HL-60 (cell line): ENCODE results near the gene ATP10A.

Source experiments
- POLR2AphosphoS5 ChIP-seq: IDR thresholded peaks from 2 replicates; pipeline ENCODE4 v1.6.1; 2012; ENCODE audit warnings: low read depth
- REST ChIP-seq: IDR thresholded peaks from 2 replicates; pipeline ENCODE4 v1.6.1; 2012; ENCODE audit warnings: low read depth; ENCODE audit not compliant: insufficient replicate concordance
- TF ChIP-seq, protein P1 (sequence below): IDR thresholded peaks from one replicate; pipeline ENCODE4 v1.5.1; 2011; ENCODE audit warnings: low read length, control low read depth, inconsistent platforms; ENCODE audit not compliant: insufficient read depth

DNA sequence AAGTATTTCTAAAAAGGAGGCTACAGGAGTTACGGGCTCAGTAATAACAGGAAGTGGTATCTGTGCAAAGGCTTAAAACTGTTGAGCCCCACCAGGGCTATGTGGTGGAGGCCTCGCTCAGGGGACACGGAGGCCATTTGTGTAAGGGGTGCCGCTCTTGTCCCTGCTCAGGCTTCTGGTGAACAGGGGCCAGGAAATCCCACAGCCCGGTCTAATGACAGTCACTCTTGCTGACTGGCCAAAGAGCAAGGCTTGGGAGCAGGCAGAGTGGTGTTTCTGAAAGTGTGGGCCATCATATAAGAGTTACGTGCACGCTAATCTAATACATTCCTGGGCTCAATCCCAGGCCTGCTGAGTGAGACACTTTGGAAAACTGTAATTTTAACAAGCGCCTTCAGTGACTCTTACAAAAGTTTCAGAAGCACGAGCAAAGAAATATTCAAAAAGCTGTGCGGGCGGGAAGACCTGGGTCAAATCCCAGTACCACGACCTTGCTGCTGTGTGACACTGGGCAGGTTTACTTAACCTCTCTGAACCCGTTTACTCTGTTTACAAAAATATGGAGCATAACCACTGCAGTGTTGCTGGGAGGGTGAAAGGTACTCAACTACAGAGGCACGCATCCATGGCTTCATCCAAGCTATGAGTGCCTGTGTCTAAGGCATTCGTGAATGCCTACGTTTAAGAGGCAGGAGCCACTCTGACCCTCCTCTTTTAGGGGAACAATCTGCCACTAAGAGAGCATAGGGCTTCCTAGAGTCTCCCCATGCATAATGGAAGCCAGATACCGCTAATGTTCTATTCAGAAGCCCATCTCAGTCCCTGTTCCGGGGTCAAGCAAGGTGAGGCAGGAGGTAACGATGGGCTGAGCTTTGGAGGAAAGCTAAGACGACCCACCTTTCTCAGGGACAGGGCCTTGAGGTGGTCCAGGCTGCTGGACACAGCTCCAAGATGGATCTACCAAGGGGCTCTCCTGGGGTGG is 2.0 kb downstream of the ATP10A start:
- TF ChIP-seq, protein P1, sequence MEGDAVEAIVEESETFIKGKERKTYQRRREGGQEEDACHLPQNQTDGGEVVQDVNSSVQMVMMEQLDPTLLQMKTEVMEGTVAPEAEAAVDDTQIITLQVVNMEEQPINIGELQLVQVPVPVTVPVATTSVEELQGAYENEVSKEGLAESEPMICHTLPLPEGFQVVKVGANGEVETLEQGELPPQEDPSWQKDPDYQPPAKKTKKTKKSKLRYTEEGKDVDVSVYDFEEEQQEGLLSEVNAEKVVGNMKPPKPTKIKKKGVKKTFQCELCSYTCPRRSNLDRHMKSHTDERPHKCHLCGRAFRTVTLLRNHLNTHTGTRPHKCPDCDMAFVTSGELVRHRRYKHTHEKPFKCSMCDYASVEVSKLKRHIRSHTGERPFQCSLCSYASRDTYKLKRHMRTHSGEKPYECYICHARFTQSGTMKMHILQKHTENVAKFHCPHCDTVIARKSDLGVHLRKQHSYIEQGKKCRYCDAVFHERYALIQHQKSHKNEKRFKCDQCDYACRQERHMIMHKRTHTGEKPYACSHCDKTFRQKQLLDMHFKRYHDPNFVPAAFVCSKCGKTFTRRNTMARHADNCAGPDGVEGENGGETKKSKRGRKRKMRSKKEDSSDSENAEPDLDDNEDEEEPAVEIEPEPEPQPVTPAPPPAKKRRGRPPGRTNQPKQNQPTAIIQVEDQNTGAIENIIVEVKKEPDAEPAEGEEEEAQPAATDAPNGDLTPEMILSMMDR: no peak
- no peak for TF ChIP-seq REST
- TF ChIP-seq POLR2AphosphoS5: no peak
